ENCODE data around the gene MAP3K3. TPM values are rescaled to one million over a fixed set of nuclear protein-coding genes. Genes with fewer than 3 reads are reported as not detected.

The MAP3K3 gene
- total and polyA plus RNA-seq, 2 experiments from 2014 or later = 28.1 to 31.9 TPM

- H3K4me3 ChIP-seq = no peak overlapping the region
- TF ChIP-seq, protein P1, sequence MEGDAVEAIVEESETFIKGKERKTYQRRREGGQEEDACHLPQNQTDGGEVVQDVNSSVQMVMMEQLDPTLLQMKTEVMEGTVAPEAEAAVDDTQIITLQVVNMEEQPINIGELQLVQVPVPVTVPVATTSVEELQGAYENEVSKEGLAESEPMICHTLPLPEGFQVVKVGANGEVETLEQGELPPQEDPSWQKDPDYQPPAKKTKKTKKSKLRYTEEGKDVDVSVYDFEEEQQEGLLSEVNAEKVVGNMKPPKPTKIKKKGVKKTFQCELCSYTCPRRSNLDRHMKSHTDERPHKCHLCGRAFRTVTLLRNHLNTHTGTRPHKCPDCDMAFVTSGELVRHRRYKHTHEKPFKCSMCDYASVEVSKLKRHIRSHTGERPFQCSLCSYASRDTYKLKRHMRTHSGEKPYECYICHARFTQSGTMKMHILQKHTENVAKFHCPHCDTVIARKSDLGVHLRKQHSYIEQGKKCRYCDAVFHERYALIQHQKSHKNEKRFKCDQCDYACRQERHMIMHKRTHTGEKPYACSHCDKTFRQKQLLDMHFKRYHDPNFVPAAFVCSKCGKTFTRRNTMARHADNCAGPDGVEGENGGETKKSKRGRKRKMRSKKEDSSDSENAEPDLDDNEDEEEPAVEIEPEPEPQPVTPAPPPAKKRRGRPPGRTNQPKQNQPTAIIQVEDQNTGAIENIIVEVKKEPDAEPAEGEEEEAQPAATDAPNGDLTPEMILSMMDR (IDR thresholded peaks at IDR 0.05; ENCODE audit: low read depth, low read length) = peak; percentile 46
- no peaks in the 10 kb centered on the region for H3K4me1 ChIP-seq (ENCODE audit: low read depth)
- no peaks in the 10 kb centered on the region for H3K36me3 ChIP-seq
- DNase-seq (ENCODE audit: low read depth in 1 of 2, low spot score in 1 of 2) = peak in 1 of 2 donors; percentile 40
- H3K9me3 ChIP-seq (ENCODE audit: low read depth) = no peaks in the 10 kb centered on the region
- no peaks in the 10 kb centered on the region for H3K27me3 ChIP-seq
- no peak overlapping the region for H3K27ac ChIP-seq
Measured at GRCh38 chr17:63697341-63698286, 75.4 kb downstream of the MAP3K3 start.

- H3K27me3 ChIP-seq = no peaks in the 10 kb centered on the region
- no peak overlapping the region for H3K27ac ChIP-seq
- H3K4me1 ChIP-seq (ENCODE audit: low read depth) = no peaks in the 10 kb centered on the region
- H3K9me3 ChIP-seq (ENCODE audit: low read depth) = no peaks in the 10 kb centered on the region
- DNase-seq (ENCODE audit: low read depth in 1 of 2, low spot score in 1 of 2) = no peak
- no peaks in the 10 kb centered on the region for H3K36me3 ChIP-seq
- TF ChIP-seq, protein P1 (IDR thresholded peaks at IDR 0.05; ENCODE audit: low read depth, low read length) = no peak
- peak overlapping the region; percentile 79 for H3K4me3 ChIP-seq
Measured at GRCh38 chr17:63698381-63698885, 76.2 kb downstream of the MAP3K3 start.

GRCh38 chr17:63698886-63699637, 76.8 kb downstream of the MAP3K3 start:
- Histone ChIP-seq H3K4me1 (ENCODE audit: low read depth) (no peaks in the 10 kb centered on the region), H3K9me3 (ENCODE audit: low read depth) (no peaks in the 10 kb centered on the region), H3K27me3 (no peaks in the 10 kb centered on the region), H3K4me3 (peak overlapping the region; percentile 79), H3K27ac (no peak overlapping the region), H3K36me3 (no peaks in the 10 kb centered on the region)
- TF ChIP-seq, protein P1 (IDR thresholded peaks at IDR 0.05; ENCODE audit: low read depth, low read length) = no peak
- DNase-seq (ENCODE audit: low read depth in 1 of 2, low spot score in 1 of 2) = peak in 1 of 2 donors; percentile 69

GRCh38 chr17:63699638-63700527, 77.7 kb downstream of the MAP3K3 start, which contains the start of gene LIMD2:
Gene LIMD2, minus strand, starts transcription at chr17:63700125. Its CDS starts 827 bp downstream, at chr17:63699298.
- H3K4me1 ChIP-seq (ENCODE audit: low read depth) = no peaks in the 10 kb centered on the region
- no peaks in the 10 kb centered on the region for H3K9me3 ChIP-seq (ENCODE audit: low read depth)
- H3K36me3 ChIP-seq = no peaks in the 10 kb centered on the region
- TF ChIP-seq, protein P1 (IDR thresholded peaks at IDR 0.05; ENCODE audit: low read depth, low read length) = no peak
- no peaks in the 10 kb centered on the region for H3K27me3 ChIP-seq
- peak within 1 kb of the TSS; percentile 37 for H3K27ac ChIP-seq
- DNase-seq (ENCODE audit: low read depth in 1 of 2, low spot score in 1 of 2) = peak; percentile 55 to 72
- peak within 1 kb of the TSS; percentile 79 for H3K4me3 ChIP-seq
